Measurements from ENCODE around the gene KRT20. TPM values are rescaled to one million over a fixed set of nuclear protein-coding genes. Genes with fewer than 3 reads are reported as not detected.

KRT20 gene
- total RNA-seq, 1 donor from 2014 or later: not detected

GRCh38 chr17:40873255-40873654 is 11.8 kb downstream of the KRT20 start:
- DNase-seq (ENCODE audit: extremely low spot score, unreplicated experiment): no peak
- no peak overlapping the region for H3K4me3 Mint-ChIP-seq (ENCODE audit: unreplicated experiment)
- H3K27ac Mint-ChIP-seq (ENCODE audit: unreplicated experiment): no peak overlapping the region
- H3K9me3 Mint-ChIP-seq (ENCODE audit: unreplicated experiment): no peaks in the 10 kb centered on the region
- H3K4me1 Mint-ChIP-seq (ENCODE audit: unreplicated experiment): peaks cover 13% of the 10 kb centered on the region
- peaks cover 5% of the 10 kb centered on the region for H3K27me3 Mint-ChIP-seq (ENCODE audit: unreplicated experiment)
- peak; percentile 10 for TF ChIP-seq CTCF (IDR thresholded peaks at IDR 0.05)
- no peaks in the 10 kb centered on the region for H3K36me3 Mint-ChIP-seq (ENCODE audit: unreplicated experiment)

- H3K27ac Mint-ChIP-seq (ENCODE audit: unreplicated experiment): no peak overlapping the region
- DNase-seq (ENCODE audit: extremely low spot score, unreplicated experiment): no peak
- H3K4me3 Mint-ChIP-seq (ENCODE audit: unreplicated experiment): no peak overlapping the region
- H3K9me3 Mint-ChIP-seq (ENCODE audit: unreplicated experiment): no peaks in the 10 kb centered on the region
- peaks cover 8% of the 10 kb centered on the region for H3K27me3 Mint-ChIP-seq (ENCODE audit: unreplicated experiment)
- no peak for TF ChIP-seq CTCF (IDR thresholded peaks at IDR 0.05)
- H3K36me3 Mint-ChIP-seq (ENCODE audit: unreplicated experiment): no peaks in the 10 kb centered on the region
- H3K4me1 Mint-ChIP-seq (ENCODE audit: unreplicated experiment): peaks cover 13% of the 10 kb centered on the region
Measured at GRCh38 chr17:40872416-40872815, 12.6 kb downstream of the KRT20 start.

- Mint-ChIP-seq H3K27me3 (ENCODE audit: unreplicated experiment) (peaks cover 15% of the 10 kb centered on the region), H3K4me1 (ENCODE audit: unreplicated experiment) (peaks cover 13% of the 10 kb centered on the region), H3K36me3 (ENCODE audit: unreplicated experiment) (no peaks in the 10 kb centered on the region), H3K4me3 (ENCODE audit: unreplicated experiment) (no peak overlapping the region), H3K27ac (ENCODE audit: unreplicated experiment) (no peak overlapping the region), H3K9me3 (ENCODE audit: unreplicated experiment) (no peaks in the 10 kb centered on the region)
- no peak for TF ChIP-seq CTCF (IDR thresholded peaks at IDR 0.05)
- no peak for DNase-seq (ENCODE audit: extremely low spot score, unreplicated experiment)
Measured at GRCh38 chr17:40871316-40871715, 13.7 kb downstream of the KRT20 start.

GRCh38 chr17:40870136-40870535 is 14.9 kb downstream of the KRT20 start:
- no peak for DNase-seq (ENCODE audit: extremely low spot score, unreplicated experiment)
- no peak for TF ChIP-seq CTCF (IDR thresholded peaks at IDR 0.05)
- Mint-ChIP-seq H3K27me3 (ENCODE audit: unreplicated experiment) (peaks cover 14% of the 10 kb centered on the region), H3K4me1 (ENCODE audit: unreplicated experiment) (peaks cover 13% of the 10 kb centered on the region), H3K36me3 (ENCODE audit: unreplicated experiment) (no peaks in the 10 kb centered on the region), H3K4me3 (ENCODE audit: unreplicated experiment) (no peak overlapping the region), H3K9me3 (ENCODE audit: unreplicated experiment) (no peaks in the 10 kb centered on the region), H3K27ac (ENCODE audit: unreplicated experiment) (no peak overlapping the region)

GRCh38 chr17:40866838-40867237 is 18.2 kb downstream of the KRT20 start, which contains the start of gene KRT12:
TSS of gene KRT12 (minus strand) at chr17:40867223. CDS start at chr17:40867186, 37 bp downstream.
- Mint-ChIP-seq H3K4me1 (ENCODE audit: unreplicated experiment) (peaks cover 3% of the 10 kb centered on the region), H3K9me3 (ENCODE audit: unreplicated experiment) (no peaks in the 10 kb centered on the region), H3K27ac (ENCODE audit: unreplicated experiment) (no peak within 1 kb of the TSS), H3K27me3 (ENCODE audit: unreplicated experiment) (peaks cover 11% of the 10 kb centered on the region), H3K36me3 (ENCODE audit: unreplicated experiment) (no peaks in the 10 kb centered on the region), H3K4me3 (ENCODE audit: unreplicated experiment) (no peak within 1 kb of the TSS)
- TF ChIP-seq CTCF (IDR thresholded peaks at IDR 0.05): no peak
- no peak for DNase-seq (ENCODE audit: extremely low spot score, unreplicated experiment)

Data from osteocyte (in vitro differentiated cells).